Measurements from ENCODE around the gene TRIP12. TPM values are rescaled to one million over a fixed set of nuclear protein-coding genes. Genes with fewer than 3 reads are reported as not detected.
"Not testable (repeated sequence)": the region's sequence is repeated elsewhere in the genome, so short reads cannot be mapped to it uniquely, and the experiment has no call there.

The TRIP12 gene
- total RNA-seq, 2 experiments from 2014 or later: 188 to 190 TPM

DNA sequence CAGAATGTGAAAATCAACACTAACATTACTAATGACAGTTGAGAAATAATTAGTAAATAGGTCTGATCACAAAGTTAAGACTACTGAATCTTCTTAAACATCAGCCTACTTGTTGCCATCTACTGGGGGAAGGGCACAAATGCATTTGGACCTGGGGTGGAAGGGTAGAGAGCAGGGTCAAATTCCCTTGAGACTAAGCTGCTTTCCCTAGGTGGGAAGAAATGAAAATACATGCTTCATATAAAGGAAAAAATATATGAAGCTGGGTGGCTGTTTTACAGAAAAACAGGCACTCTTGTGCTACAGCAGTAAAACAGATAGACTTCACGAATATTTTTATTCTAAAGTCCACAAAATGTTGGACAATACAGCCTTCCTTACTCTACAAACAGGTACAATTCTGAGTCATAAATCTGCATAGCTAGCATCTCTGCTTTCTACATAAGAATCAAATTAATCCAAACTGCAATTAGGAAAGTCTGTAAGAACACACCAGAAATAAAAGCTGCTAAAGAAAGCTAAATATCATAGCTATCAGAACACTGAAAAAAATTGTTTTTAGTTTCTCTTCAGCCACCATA lies 10.9 kb downstream of the TRIP12 start:
- CTCF ChIA-PET: interaction anchor here (0.6 to 4.6 kb wide), 12 partner anchors 8 to 195 kb away, joined by 3 to 43 read pairs (median 4); partner anchors contain the start of genes FBXO36 and TRIP12
- peak; percentile 36 for DNase-seq

DNA sequence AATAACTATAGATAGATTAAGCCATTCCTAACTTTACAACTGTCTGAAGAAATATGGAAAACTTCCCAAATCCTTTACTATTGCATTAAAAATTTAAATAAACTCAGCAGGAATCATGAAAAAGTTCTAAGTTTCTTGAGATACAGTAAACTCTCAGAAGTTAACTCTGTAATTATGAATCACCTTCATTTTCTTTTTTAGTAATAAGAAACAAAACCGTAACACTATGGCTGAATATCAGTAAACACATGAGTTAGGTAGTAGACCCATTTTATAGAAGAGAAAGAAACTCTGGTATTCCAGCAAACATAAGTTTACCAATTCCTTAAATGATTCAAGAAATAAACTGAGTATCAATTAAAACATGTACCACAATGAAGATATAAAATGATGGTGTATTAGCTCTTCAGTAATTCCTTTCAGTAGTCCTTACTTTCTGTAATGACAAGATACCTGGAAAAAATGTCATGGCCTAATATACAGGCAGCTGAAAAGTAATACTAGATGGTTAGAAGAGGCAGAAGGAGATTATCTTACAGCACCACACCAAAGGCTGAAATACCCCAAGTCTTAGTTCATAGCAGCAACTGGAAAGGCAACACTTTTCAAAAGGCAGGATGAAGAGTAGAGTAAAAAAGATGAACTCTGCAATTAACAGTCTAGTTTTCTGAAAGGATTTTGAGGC lies 11.5 kb downstream of the TRIP12 start:
- Mint-ChIP-seq H3K9me3 (no peaks in the 10 kb centered on the region), H3K27me3 (ENCODE audit: low read depth) (no peaks in the 10 kb centered on the region), H3K27ac (peak overlapping the region; percentile 7), H3K4me1 (ENCODE audit: low read depth) (peaks cover 54% of the 10 kb centered on the region), H3K36me3 (ENCODE audit: low read depth) (peaks cover 14% of the 10 kb centered on the region), H3K4me3 (no peak overlapping the region)
- intact Hi-C loops (cut with micrococcal nuclease): loop anchor here (1.0 to 10.0 kb wide), 5 partner anchors 9 to 705 kb away; no protein-coding TSS in a partner anchor
- CTCF ChIA-PET: interaction anchor here (0.6 to 4.6 kb wide), 11 partner anchors 8 to 129 kb away, joined by 3 to 43 read pairs (median 4); partner anchors contain the start of genes FBXO36 and TRIP12
- DNase-seq: no peak

More for the DNA sequence above, 10.9 kb downstream of the TRIP12 start:
- intact Hi-C loops (cut with micrococcal nuclease): loop anchor here (1.0 to 10.0 kb wide), 5 partner anchors 8 to 704 kb away; no protein-coding TSS in a partner anchor
- H3K9me3 Mint-ChIP-seq: no peaks in the 10 kb centered on the region
- peaks cover 53% of the 10 kb centered on the region for H3K4me1 Mint-ChIP-seq (ENCODE audit: low read depth)
- no peaks in the 10 kb centered on the region for H3K27me3 Mint-ChIP-seq (ENCODE audit: low read depth)
- peak overlapping the region; percentile 7 for H3K27ac Mint-ChIP-seq
- H3K4me3 Mint-ChIP-seq: no peak overlapping the region
- H3K36me3 Mint-ChIP-seq (ENCODE audit: low read depth): peaks cover 14% of the 10 kb centered on the region

DNA sequence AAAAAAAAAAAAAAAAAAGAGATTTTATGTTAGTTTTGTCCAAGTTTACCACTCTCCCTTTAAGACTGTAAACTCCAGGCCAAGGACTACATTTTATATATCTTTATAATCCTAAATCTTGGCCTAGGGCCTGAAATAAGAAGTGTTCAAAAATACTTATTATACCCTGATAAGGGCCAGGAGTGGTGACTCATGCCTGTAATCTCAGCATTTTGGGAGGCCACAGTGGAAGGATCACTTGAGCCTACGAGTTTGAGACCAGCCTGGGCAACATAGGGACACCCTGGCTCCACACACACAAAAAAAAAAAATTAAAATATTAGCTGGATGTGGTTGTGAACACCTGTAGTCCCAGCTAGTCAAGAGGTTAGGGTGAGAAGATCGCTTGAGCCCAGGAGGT lies 12.7 kb downstream of the TRIP12 start:
- Mint-ChIP-seq H3K4me1 (ENCODE audit: low read depth) (peaks cover 51% of the 10 kb centered on the region), H3K27me3 (ENCODE audit: low read depth) (no peaks in the 10 kb centered on the region), H3K27ac (no peak overlapping the region), H3K9me3 (no peaks in the 10 kb centered on the region), H3K36me3 (ENCODE audit: low read depth) (peaks cover 16% of the 10 kb centered on the region), H3K4me3 (no peak overlapping the region)
- CTCF ChIA-PET: interaction anchor here (4.6 kb wide), 1 partner anchor 108 kb away, joined by 43 read pairs; no protein-coding TSS in a partner anchor
- intact Hi-C loops (cut with micrococcal nuclease): no loop called here
- DNase-seq: no peak

DNA sequence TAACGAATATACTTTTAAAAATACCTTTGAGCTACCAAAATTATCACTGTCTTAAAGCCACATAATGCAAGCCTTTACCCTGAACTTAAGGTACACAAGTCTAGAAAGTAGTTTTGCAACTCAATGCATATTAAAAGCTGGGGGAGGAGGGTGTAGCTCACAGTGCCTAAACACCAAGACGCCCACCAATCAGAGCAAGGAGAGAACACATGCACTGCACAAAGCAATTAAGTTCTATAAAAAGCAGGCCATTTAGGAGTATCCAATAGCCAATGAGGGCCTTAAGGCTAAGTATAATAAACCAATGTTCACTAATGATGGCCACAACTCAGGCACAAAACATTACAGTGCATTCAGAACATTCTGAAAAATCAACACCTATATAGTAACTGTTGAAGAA lies 16.2 kb downstream of the TRIP12 start:
- intact Hi-C loops (cut with micrococcal nuclease): no loop called here
- CTCF ChIA-PET: interaction anchor here (1.0 kb wide), 1 partner anchor 102 kb away, joined by 3 read pairs; no protein-coding TSS in a partner anchor
- no peak overlapping the region for H3K27ac Mint-ChIP-seq

DNA sequence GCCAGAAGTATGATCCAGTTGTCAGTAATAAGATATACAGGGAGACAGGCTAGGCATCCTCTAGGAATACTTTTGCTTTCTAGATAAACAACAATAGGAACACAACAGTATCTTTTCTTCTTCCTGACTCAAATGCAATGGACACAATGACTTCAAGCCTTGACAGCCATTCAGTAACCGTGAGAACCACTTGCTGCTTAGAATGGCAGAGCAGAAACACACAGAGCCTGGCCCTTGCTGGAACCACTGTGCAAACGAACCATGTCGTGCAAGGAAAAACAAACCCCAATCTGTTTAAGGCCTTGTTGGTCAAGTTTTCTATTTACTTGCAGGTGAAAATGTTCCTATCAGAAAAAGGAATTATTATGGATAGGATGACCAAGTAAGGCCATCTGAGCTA lies 18.8 kb downstream of the TRIP12 start:
- no peak for DNase-seq
- H3K36me3 Mint-ChIP-seq (ENCODE audit: low read depth): peaks cover 22% of the 10 kb centered on the region
- no peaks in the 10 kb centered on the region for H3K9me3 Mint-ChIP-seq
- H3K27me3 Mint-ChIP-seq (ENCODE audit: low read depth): no peaks in the 10 kb centered on the region
- no peak overlapping the region for H3K27ac Mint-ChIP-seq
- H3K4me1 Mint-ChIP-seq (ENCODE audit: low read depth): peaks cover 48% of the 10 kb centered on the region
- intact Hi-C loops (cut with micrococcal nuclease): no loop called here
- no peak overlapping the region for H3K4me3 Mint-ChIP-seq
- CTCF ChIA-PET: interaction anchor here (0.6 to 0.9 kb wide), 4 partner anchors 39 to 1162 kb away, joined by 3 read pairs; no protein-coding TSS in a partner anchor

More for the DNA sequence above, 16.2 kb downstream of the TRIP12 start:
- DNase-seq: no peak
- Mint-ChIP-seq H3K27me3 (ENCODE audit: low read depth) (no peaks in the 10 kb centered on the region), H3K36me3 (ENCODE audit: low read depth) (peaks cover 24% of the 10 kb centered on the region), H3K4me3 (no peak overlapping the region), H3K9me3 (no peaks in the 10 kb centered on the region), H3K4me1 (ENCODE audit: low read depth) (peaks cover 36% of the 10 kb centered on the region)

DNA sequence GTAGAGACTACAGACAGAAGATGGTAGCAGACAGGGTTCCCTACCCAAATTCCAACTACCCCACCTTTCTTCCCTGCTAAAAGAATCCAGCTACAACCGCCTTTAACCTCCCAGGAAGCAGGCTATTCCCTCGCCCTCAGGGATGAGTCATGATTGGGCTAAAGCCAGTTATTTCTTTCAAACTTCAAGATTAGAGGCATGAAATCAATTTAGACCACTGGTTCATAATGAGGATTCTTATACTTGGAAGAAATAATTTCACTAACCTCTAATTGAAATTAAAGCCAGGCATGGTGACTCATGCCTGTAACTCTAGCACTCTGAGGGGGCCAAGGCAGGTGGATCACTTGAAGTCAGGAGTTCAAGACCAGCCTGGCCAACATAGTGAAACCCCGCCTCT lies 20.0 kb downstream of the TRIP12 start:
- H3K4me3 Mint-ChIP-seq: no peak overlapping the region
- no peak for DNase-seq
- H3K27me3 Mint-ChIP-seq (ENCODE audit: low read depth): no peaks in the 10 kb centered on the region
- intact Hi-C loops (cut with micrococcal nuclease): no loop called here
- CTCF ChIA-PET: interaction anchor here (0.9 kb wide), 1 partner anchor 121 kb away, joined by 3 read pairs; no protein-coding TSS in a partner anchor
- H3K4me1 Mint-ChIP-seq (ENCODE audit: low read depth): peaks cover 49% of the 10 kb centered on the region
- H3K27ac Mint-ChIP-seq: no peak overlapping the region
- H3K9me3 Mint-ChIP-seq: no peaks in the 10 kb centered on the region
- peaks cover 14% of the 10 kb centered on the region for H3K36me3 Mint-ChIP-seq (ENCODE audit: low read depth)

DNA sequence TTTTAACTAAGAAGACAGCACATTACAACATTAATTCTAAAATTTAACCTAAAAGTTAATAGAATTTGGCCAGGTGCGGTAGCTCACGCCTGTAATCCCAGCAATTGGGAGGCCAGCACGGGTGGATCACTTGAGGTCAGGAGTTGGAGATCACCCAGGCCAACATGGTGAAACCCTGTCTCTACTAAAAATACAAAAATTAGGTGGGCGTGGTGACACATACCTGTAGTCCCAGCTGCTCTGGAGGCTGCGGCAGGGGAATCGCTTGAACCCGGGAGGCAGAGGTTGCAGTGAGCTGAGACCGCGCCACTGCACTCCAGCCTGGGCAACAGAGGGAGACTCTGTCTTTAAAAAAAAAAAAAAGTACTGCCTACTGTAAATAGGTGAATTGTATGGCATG lies 21.3 kb downstream of the TRIP12 start:
- not testable (repeated sequence) for DNase-seq

DNA sequence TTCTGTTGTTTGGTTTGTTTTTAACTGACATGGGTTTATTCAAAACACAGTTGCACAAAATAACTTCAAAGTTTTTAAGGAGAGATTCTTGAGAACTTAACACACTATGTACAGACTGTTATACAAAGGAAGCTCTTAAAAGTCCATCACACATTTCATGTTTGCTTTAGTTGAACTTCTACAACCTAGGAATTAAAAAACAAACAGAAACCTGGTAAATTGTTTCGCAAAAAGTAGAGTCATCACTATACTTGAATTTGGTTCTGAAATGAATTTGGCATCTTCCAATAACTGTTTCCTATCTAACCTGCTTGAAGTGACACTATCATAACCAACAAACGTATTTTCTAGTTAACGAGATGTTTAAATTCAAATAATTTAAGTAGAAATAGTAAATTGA lies 21.8 kb downstream of the TRIP12 start:
- CTCF ChIA-PET: interaction anchor here (0.9 kb wide), 1 partner anchor 11 kb away, joined by 3 read pairs; no protein-coding TSS in a partner anchor
- Mint-ChIP-seq H3K27ac (no peak overlapping the region), H3K36me3 (ENCODE audit: low read depth) (peaks cover 14% of the 10 kb centered on the region), H3K4me1 (ENCODE audit: low read depth) (peaks cover 43% of the 10 kb centered on the region), H3K4me3 (no peak overlapping the region), H3K9me3 (no peaks in the 10 kb centered on the region), H3K27me3 (ENCODE audit: low read depth) (no peaks in the 10 kb centered on the region)
- DNase-seq: no peak
- intact Hi-C loops (cut with micrococcal nuclease): no loop called here

More for the DNA sequence above, 21.3 kb downstream of the TRIP12 start:
- H3K9me3 Mint-ChIP-seq; H3K27me3 Mint-ChIP-seq (ENCODE audit: low read depth); H3K4me3 Mint-ChIP-seq; H3K27ac Mint-ChIP-seq; intact Hi-C loops (cut with micrococcal nuclease): not testable (repeated sequence)
- H3K4me1 Mint-ChIP-seq (ENCODE audit: low read depth): peaks cover 47% of the 10 kb centered on the region
- H3K36me3 Mint-ChIP-seq (ENCODE audit: low read depth): peaks cover 14% of the 10 kb centered on the region
- CTCF ChIA-PET: interaction anchor here (0.6 kb wide), 1 partner anchor 155 kb away, joined by 3 read pairs; no protein-coding TSS in a partner anchor

DNA sequence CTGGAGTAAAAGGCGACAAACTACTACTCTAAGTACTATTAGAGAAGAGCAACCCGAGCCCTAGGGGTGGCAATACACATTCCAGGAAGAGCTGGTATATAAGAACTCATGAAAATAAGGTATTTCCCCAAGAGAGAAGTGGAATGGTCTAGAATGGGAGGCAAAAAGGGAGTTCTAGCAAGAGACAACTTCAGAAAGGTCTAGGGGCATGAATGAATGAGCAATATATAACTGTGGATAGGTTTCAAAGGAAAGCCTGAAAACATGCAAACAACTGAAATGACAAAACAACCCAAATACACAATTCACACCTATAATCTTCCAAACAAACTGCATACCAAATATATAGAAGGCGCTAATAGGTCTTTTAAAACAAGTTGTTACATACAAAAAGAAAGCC lies 22.2 kb downstream of the TRIP12 start:
- H3K4me3 Mint-ChIP-seq: no peak overlapping the region
- H3K27ac Mint-ChIP-seq: peak overlapping the region; percentile 26
- CTCF ChIA-PET: interaction anchor here (0.6 to 0.9 kb wide), 2 partner anchors 11 to 35 kb away, joined by 3 to 4 read pairs; no protein-coding TSS in a partner anchor
- intact Hi-C loops (cut with micrococcal nuclease): no loop called here
- H3K4me1 Mint-ChIP-seq (ENCODE audit: low read depth): peaks cover 43% of the 10 kb centered on the region
- no peak for DNase-seq
- H3K36me3 Mint-ChIP-seq (ENCODE audit: low read depth): peaks cover 12% of the 10 kb centered on the region
- H3K9me3 Mint-ChIP-seq: no peaks in the 10 kb centered on the region
- H3K27me3 Mint-ChIP-seq (ENCODE audit: low read depth): no peaks in the 10 kb centered on the region

DNA sequence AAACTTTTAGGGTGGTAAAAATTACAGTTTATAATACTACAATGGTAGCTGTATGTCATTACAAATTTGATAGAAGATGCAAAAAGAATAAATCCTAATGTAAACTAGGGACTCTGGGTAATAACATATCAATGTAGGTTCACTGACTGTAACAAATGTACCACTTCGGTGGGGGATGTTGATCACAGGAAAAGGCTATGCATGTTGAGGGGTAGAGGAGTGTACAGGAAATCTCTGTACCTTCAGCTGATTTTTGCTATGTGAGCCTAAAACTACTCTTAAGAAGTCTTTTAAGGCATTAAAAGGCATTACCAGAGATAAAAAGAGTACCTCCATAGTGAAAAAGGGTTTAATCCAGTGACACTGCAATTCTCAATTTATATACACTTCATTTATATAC lies 25.0 kb downstream of the TRIP12 start:
- H3K36me3 Mint-ChIP-seq (ENCODE audit: low read depth): peaks cover 10% of the 10 kb centered on the region

DNA sequence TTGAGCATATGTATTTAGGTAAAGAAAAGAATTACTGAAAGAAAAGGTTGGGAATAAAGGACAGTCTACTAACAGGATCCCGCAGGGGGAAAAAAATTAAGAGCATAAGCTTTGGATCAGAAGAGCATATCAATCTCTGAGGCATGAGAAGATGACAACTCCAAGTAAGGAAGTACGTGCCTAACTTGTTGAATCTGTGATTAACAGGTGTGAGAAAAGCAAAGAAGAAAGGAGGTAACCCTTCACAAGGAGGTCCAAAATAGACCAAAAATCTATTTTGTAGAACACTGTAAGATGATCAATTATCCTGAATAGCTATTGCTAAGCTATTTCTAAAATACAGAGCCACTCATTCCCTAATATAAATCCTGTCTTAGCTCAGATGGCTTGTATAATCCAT lies 32.8 kb downstream of the TRIP12 start:
- Mint-ChIP-seq H3K4me1 (ENCODE audit: low read depth) (peaks cover 53% of the 10 kb centered on the region), H3K4me3 (no peak overlapping the region), H3K27ac (no peak overlapping the region), H3K27me3 (ENCODE audit: low read depth) (no peaks in the 10 kb centered on the region), H3K9me3 (no peaks in the 10 kb centered on the region), H3K36me3 (ENCODE audit: low read depth) (peaks cover 8% of the 10 kb centered on the region)
- CTCF ChIA-PET: interaction anchor here (1.5 kb wide), 1 partner anchor 87 kb away, joined by 5 read pairs; no protein-coding TSS in a partner anchor
- DNase-seq: no peak
- intact Hi-C loops (cut with micrococcal nuclease): no loop called here

More for the DNA sequence above, 25.0 kb downstream of the TRIP12 start:
- Mint-ChIP-seq H3K9me3 (no peaks in the 10 kb centered on the region), H3K27me3 (ENCODE audit: low read depth) (no peaks in the 10 kb centered on the region), H3K4me3 (no peak overlapping the region), H3K27ac (no peak overlapping the region), H3K4me1 (ENCODE audit: low read depth) (peaks cover 52% of the 10 kb centered on the region)
- DNase-seq: no peak
- intact Hi-C loops (cut with micrococcal nuclease): no loop called here
- CTCF ChIA-PET: interaction anchor here (1.0 kb wide), 1 partner anchor 95 kb away, joined by 3 read pairs; no protein-coding TSS in a partner anchor

DNA sequence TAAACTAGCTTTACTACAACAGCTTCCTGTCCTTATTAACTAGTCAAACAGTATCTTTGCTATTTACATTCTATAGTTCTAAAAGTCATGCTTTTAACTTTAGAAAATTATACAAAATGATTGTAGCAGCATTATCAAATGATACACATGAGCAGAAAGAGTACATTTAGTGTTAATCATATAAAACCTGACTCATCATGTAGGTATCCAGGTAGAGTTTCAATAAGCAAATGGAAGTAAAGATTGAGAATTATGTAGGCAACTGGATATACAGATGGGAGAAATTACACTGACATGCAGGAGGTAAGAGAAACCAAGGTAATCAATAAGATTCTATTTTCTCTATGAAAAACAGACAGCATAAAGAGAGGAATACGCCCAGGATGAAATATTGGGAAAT lies 33.8 kb downstream of the TRIP12 start:
- intact Hi-C loops (cut with micrococcal nuclease): no loop called here
- no peak overlapping the region for H3K4me3 Mint-ChIP-seq
- CTCF ChIA-PET: interaction anchor here (1.0 to 1.6 kb wide), 2 partner anchors 103 to 107 kb away, joined by 3 to 4 read pairs; no protein-coding TSS in a partner anchor
- no peak overlapping the region for H3K27ac Mint-ChIP-seq
- peaks cover 51% of the 10 kb centered on the region for H3K4me1 Mint-ChIP-seq (ENCODE audit: low read depth)
- no peak for DNase-seq
- no peaks in the 10 kb centered on the region for H3K9me3 Mint-ChIP-seq
- peaks cover 3% of the 10 kb centered on the region for H3K36me3 Mint-ChIP-seq (ENCODE audit: low read depth)
- H3K27me3 Mint-ChIP-seq (ENCODE audit: low read depth): no peaks in the 10 kb centered on the region

All from activated naive CD4-positive, alpha-beta T cell treated with anti-CD3 and anti-CD28 coated beads for 36 hours (primary cell).